Sigmoid colon (tissue), 3 donors: ENCODE data around the gene ATPAF1.

Experiments
- CTCF ChIP-seq, 4 experiments: fragments of 450-650 bp in 3 of 4; fragments of 200-600 bp in 1 of 4; IDR thresholded peaks; one replicate each; pipeline ENCODE4 v1.5.1; 2016 to 2019; ENCODE audit warnings: antibody characterized with exemption in 4 of 4, mild to moderate bottlenecking in 3 of 4, moderate library complexity in 2 of 4
- POLR2A ChIP-seq, 2 donors: fragments of 450-650 bp; IDR thresholded peaks; one replicate each; pipeline ENCODE4 v1.6.1; 2016; ENCODE audit warnings: antibody characterized with exemption in 2 of 2, mild to moderate bottlenecking in 2 of 2, moderate library complexity in 2 of 2

GRCh38 chr1:46665983-46666382 is 2.2 kb downstream of the ATPAF1 start:
- TF ChIP-seq CTCF (IDR thresholded peaks at IDR 0.05) (no peak), POLR2A (IDR thresholded peaks at IDR 0.05) (no peak)
